Skeletal muscle satellite cell (primary cell): ENCODE results near the gene EXOC4.
"Not testable (repeated sequence)": the region's sequence is repeated elsewhere in the genome, so short reads cannot be mapped to it uniquely, and the experiment has no call there.

Experiments
- H3K27me3 ChIP-seq: 2 replicates; pipeline ENCODE4 v1.7.0; 2013; ENCODE audit warnings: low read length; ENCODE audit not compliant: control insufficient read depth, insufficient read depth
- H3K36me3 ChIP-seq: 2 replicates; pipeline ENCODE4 v1.7.0; 2013; ENCODE audit warnings: mild to moderate bottlenecking, control low read depth, low read length; ENCODE audit not compliant: insufficient read depth
- H3K4me1 ChIP-seq: 2 replicates; pipeline ENCODE4 v1.7.0; 2013; ENCODE audit warnings: low read length; ENCODE audit not compliant: control insufficient read depth, insufficient read depth
- H3K4me2 ChIP-seq: 2 replicates; pipeline ENCODE4 v1.7.0; 2013; ENCODE audit warnings: mild to moderate bottlenecking, low read length
- H3K4me3 ChIP-seq: 2 replicates; pipeline ENCODE4 v1.7.0; 2013; ENCODE audit warnings: low read length
- H3K9ac ChIP-seq: 2 replicates; pipeline ENCODE4 v1.7.0; 2013; ENCODE audit warnings: mild to moderate bottlenecking, low read depth, low read length, moderate library complexity
- H3K9me3 ChIP-seq: replicated peaks from 2 replicates; pipeline ENCODE4 v1.7.0; 2013; ENCODE audit warnings: mild to moderate bottlenecking, control low read depth, low read length

The EXOC4 gene

GRCh38 chr7:133993547-133993946 is 740.7 kb downstream of the EXOC4 start:
- Histone ChIP-seq H3K27me3 (no peaks in the 10 kb centered on the region), H3K4me3 (no peak overlapping the region), H3K4me1 (no peaks in the 10 kb centered on the region), H3K9ac (no peak overlapping the region), H3K9me3 (no peaks in the 10 kb centered on the region), H3K36me3 (no peaks in the 10 kb centered on the region), H3K4me2 (no peak overlapping the region)

GRCh38 chr7:133994100-133994499 is 741.2 kb downstream of the EXOC4 start:
- not testable (repeated sequence) for H3K36me3 ChIP-seq, H3K4me3 ChIP-seq, H3K9ac ChIP-seq, H3K27me3 ChIP-seq, H3K9me3 ChIP-seq, H3K4me2 ChIP-seq, H3K4me1 ChIP-seq

- Histone ChIP-seq H3K27me3 (no peaks in the 10 kb centered on the region), H3K9ac (no peak overlapping the region), H3K4me1 (no peaks in the 10 kb centered on the region), H3K4me3 (no peak overlapping the region), H3K4me2 (no peak overlapping the region), H3K9me3 (no peaks in the 10 kb centered on the region), H3K36me3 (no peaks in the 10 kb centered on the region)
Observed at GRCh38 chr7:133997463-133997862, 744.6 kb downstream of the EXOC4 start.

GRCh38 chr7:133999178-133999577 is 746.3 kb downstream of the EXOC4 start:
- H3K4me2 ChIP-seq: no peak overlapping the region
- H3K9me3 ChIP-seq: no peaks in the 10 kb centered on the region
- no peak overlapping the region for H3K9ac ChIP-seq
- no peaks in the 10 kb centered on the region for H3K36me3 ChIP-seq
- no peaks in the 10 kb centered on the region for H3K4me1 ChIP-seq
- H3K4me3 ChIP-seq: no peak overlapping the region
- no peaks in the 10 kb centered on the region for H3K27me3 ChIP-seq

GRCh38 chr7:134004829-134005505 is 752.1 kb downstream of the EXOC4 start:
- H3K9me3 ChIP-seq: no peaks in the 10 kb centered on the region
- H3K4me1 ChIP-seq: no peaks in the 10 kb centered on the region
- no peak overlapping the region for H3K4me3 ChIP-seq
- no peaks in the 10 kb centered on the region for H3K27me3 ChIP-seq
- H3K4me2 ChIP-seq: no peak overlapping the region
- no peak overlapping the region for H3K9ac ChIP-seq
- H3K36me3 ChIP-seq: no peaks in the 10 kb centered on the region

DNA sequence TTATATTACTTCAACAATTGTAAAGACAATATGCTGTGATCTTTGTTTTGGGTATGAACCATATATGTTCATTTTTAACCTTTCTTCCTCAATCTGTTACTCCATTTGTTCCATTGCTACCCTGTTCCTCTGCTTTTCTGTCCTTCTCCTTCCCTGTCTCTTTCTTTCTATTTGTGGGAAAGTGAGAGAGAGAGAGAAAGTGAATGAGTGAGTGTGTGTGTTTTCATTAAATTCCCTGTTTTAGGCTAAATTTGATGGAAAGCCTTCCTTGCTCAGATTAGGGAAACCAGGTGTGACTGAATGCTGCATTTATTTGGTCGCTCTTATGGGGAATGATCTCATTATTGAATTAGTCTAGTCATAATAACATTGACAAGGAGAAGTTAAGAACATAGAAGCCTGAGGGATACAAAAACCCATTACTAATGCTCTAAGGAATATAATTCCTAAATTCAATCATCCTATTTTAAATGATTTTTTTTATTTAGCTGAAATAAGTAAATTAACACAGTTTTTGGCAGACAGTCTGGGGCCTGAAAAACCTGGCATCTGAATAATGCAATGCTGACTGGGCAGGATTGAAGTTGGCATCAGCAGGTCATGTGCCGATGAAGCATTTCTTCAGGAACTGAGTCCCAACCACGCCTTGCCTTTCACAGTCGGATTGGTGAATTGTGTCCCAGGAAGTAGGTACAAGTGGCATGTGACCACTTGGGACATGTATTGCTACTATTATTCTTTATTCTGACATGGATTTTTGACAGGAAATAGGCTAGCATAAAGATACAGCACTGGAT is 756.6 kb downstream of the EXOC4 start:
- Histone ChIP-seq H3K9me3 (no peaks in the 10 kb centered on the region), H3K4me1 (no peaks in the 10 kb centered on the region), H3K27me3 (no peaks in the 10 kb centered on the region), H3K36me3 (no peaks in the 10 kb centered on the region), H3K4me2 (no peak overlapping the region), H3K9ac (no peak overlapping the region), H3K4me3 (no peak overlapping the region)

DNA sequence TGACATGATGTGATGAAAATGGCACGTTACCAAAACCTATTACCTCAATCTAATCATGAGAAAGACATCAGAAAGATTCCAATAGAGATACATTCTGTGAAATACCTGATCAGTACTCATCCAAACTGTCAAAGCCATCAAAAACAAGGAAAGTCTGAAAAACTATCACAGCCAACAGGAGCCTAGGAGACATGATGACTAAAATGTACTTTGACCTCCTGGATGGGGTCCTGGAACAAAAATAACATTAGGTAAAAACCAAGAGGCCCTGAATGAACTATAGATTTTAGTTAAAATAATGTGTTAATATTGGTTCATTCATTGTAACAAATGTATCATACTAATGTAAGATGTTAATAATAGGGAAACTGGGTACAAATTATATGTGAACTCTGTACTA is 760.4 kb downstream of the EXOC4 start:
- no peak overlapping the region for H3K4me2 ChIP-seq
- H3K9me3 ChIP-seq: no peaks in the 10 kb centered on the region

DNA sequence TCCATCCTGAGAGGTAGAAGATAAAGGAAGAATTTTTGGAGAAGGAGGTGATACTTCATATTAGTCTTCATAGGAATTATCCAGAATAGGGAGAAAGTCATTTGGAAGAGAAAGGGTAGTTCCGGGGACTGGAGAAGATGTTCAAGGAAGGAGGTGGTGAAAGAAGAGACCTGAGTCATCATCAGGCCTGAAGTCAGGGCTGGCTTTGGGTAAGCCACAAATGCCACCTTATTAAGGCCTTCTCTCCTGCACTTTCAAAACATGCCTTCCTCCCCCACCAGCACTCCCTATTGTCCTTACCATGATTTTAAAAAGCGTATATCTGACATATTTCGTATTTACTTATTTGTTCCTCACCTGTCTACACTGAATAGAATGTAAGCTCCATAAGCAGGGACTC is 762.1 kb downstream of the EXOC4 start:
- no peaks in the 10 kb centered on the region for H3K27me3 ChIP-seq
- H3K9me3 ChIP-seq: no peaks in the 10 kb centered on the region
- no peak overlapping the region for H3K4me2 ChIP-seq
- no peaks in the 10 kb centered on the region for H3K4me1 ChIP-seq
- no peaks in the 10 kb centered on the region for H3K36me3 ChIP-seq
- H3K4me3 ChIP-seq: no peak overlapping the region
- H3K9ac ChIP-seq: no peak overlapping the region

More for the DNA sequence above, 760.4 kb downstream of the EXOC4 start:
- H3K9ac ChIP-seq: no peak overlapping the region
- no peaks in the 10 kb centered on the region for H3K4me1 ChIP-seq
- H3K4me3 ChIP-seq: no peak overlapping the region
- H3K27me3 ChIP-seq: no peaks in the 10 kb centered on the region
- H3K36me3 ChIP-seq: no peaks in the 10 kb centered on the region

DNA sequence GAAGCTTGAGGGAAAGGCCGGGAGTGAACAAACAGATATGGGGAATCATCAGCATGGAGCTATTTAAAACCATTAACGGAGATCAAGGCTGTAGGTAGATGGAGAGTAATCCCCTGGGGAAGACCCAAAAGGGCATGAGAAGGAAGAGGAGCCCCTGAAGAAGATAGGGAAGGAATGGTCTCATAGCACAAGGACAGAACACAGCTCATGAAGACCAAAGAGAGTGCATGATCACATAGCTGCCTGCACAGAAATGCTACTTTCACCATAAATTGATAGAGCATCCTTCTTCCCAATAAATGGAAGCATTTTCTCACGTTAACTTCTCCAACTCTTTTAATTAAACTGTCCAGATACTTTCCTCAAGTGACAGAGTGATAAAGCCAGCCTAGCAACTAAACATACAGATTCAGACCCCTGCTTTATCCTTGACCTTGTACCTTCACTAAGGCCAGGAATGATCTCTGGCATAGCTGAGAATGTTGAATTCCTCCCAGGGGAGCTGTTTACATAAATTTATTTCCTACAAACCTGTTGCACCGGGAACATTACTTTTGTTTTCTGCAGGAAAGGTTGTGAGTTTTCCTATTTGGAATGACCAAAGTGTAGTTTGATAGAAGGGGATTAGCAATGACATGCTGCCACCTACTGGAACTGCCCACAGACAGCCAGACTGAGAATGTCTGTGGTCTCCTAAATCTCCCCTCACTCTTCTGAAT is 763.5 kb downstream of the EXOC4 start:
- Histone ChIP-seq H3K4me2 (no peak overlapping the region), H3K9me3 (no peaks in the 10 kb centered on the region), H3K4me3 (no peak overlapping the region), H3K27me3 (no peaks in the 10 kb centered on the region), H3K9ac (no peak overlapping the region), H3K4me1 (no peaks in the 10 kb centered on the region), H3K36me3 (no peaks in the 10 kb centered on the region)

GRCh38 chr7:134016942-134017303 is 764.0 kb downstream of the EXOC4 start:
- H3K4me1 ChIP-seq: no peaks in the 10 kb centered on the region
- H3K9me3 ChIP-seq: no peaks in the 10 kb centered on the region
- H3K4me2 ChIP-seq: no peak overlapping the region
- H3K9ac ChIP-seq: no peak overlapping the region
- no peaks in the 10 kb centered on the region for H3K27me3 ChIP-seq
- no peak overlapping the region for H3K4me3 ChIP-seq
- no peaks in the 10 kb centered on the region for H3K36me3 ChIP-seq

DNA sequence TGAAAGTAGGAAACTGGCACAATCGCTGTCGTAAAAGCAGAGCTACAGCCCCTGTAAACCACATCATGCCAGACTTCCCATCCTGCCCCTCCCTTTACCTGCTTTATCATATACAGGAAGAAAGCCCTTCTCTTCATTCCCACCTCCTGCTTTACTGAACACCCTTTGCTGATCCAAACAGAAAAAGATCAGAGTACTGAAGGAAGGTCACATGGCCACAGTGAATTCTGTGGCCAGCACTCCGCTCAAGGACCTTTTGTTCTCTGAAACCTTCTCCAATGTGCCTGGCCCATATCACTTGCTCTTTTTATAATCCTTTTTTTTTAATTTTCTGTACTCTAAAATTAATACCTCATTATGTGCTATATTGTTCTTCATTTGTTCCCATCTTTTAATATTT is 765.4 kb downstream of the EXOC4 start:
- no peaks in the 10 kb centered on the region for H3K9me3 ChIP-seq
- H3K4me2 ChIP-seq: no peak overlapping the region
- H3K4me1 ChIP-seq: no peaks in the 10 kb centered on the region
- no peak overlapping the region for H3K9ac ChIP-seq
- H3K36me3 ChIP-seq: no peaks in the 10 kb centered on the region
- no peak overlapping the region for H3K4me3 ChIP-seq
- H3K27me3 ChIP-seq: no peaks in the 10 kb centered on the region
